GM23248 (cell line): Measurements from ENCODE around the gene MYO3A.

Source experiments
- EZH2 ChIP-seq: fragments of 200-600 bp; sonication (generic); IDR thresholded peaks from 2 replicates; pipeline ENCODE4 v1.6.1; 2018; ENCODE audit warnings: antibody characterized with exemption, mild to moderate bottlenecking; ENCODE audit not compliant: insufficient read depth, poor library complexity, severe bottlenecking
- EZH2phosphoT487 ChIP-seq: fragments of 200-600 bp; sonication (generic); IDR thresholded peaks from 2 replicates; pipeline ENCODE4 v1.6.1; 2018; ENCODE audit warnings: antibody characterized with exemption, moderate library complexity, mild to moderate bottlenecking, low read depth; ENCODE audit not compliant: insufficient read depth

DNA sequence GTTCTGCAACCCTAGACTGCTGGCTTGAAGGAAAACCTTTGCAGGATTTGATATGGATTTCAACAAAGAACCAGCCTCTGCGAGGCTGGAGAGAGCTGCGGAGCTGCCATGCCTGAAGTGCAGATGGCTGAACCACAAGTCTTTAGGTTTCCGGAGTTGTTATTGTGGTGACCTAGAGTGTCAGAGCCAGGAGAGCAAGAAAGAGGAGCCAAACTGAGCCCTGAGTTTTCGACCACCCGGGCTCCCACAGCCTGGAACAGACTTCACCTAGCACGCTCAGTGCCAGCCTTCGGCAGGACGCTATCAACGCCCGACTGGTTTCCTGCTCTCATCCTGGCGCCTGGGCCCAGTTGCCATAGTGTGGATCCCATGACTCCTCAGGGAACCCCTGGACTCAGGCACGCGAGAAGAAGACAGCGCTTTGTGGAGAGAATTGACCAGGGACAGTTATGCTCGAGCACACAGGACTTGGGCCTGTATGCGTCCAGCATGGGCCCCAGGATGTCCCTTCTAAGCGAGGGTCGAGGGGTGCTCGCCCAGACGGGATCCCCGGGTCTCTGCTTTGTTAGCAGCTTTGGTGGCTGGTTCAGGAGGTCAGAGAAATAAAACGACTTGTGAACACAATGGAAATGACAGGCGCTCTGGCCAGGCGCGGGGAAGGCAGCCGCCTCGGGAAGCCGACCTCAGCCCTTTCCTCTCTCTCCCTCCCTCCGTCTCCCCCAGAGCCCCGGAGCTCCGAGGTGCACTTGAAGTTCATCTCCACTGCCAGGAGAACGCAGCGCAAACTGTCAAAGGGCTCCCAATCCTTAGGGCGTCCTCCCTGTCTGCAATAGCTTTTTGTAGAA is 280.7 kb downstream of the MYO3A start:
- TF ChIP-seq EZH2 (peak; percentile 10), EZH2phosphoT487 (0 out of 2 replicates have a peak, but pooled peaks have one; percentile 5)
